ENCODE measurements around the gene NECAP2. TPM values are rescaled to one million over a fixed set of nuclear protein-coding genes. Genes with fewer than 3 reads are reported as not detected.

The NECAP2 gene, protein sequence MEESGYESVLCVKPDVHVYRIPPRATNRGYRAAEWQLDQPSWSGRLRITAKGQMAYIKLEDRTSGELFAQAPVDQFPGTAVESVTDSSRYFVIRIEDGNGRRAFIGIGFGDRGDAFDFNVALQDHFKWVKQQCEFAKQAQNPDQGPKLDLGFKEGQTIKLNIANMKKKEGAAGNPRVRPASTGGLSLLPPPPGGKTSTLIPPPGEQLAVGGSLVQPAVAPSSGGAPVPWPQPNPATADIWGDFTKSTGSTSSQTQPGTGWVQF
- total RNA-seq, result 104 and 110 TPM in 2 replicates

DNA sequence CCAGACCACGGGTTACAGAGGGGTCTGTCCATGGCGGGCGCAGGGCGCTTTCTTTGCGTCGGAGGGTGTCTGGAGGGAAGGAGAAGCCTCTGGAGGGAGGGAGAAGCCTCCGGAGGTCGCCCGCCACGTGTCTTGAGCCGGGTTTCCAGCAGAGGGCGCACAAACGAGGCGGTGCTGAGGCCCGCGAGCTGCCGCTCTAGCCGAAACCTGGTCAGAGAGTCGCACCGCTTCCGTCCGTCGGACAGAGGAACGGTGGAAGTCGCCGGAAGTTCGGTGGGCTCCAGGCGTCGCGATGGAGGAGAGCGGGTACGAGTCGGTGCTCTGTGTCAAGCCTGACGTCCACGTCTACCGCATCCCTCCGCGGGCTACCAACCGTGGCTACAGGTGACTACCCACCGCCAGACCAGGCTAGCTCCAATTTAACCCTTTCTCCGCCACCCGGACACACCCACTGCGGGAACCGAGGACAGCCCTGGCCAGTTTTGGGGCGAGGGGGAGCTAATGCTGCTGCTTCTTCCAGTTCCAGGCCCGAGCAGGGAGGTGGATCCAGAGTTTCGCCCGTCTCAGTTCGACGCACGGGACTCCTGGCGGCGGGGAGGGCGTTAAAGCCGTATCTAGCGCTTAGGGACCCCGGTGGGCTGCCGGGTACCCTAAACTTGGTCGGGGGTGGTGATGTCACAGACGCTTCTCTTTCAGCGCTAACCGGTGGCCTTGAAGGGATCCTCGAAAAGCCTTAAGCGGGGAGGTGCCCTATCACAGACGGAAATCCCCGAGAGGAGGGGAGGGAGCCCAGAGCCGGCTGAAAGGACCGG lies at the start of gene NECAP2:
Gene NECAP2, plus strand, starts transcription at position 255 of the 812 bp plus-strand sequence. Its CDS starts 38 bp downstream, at position 293.
- intact Hi-C loops (cut with micrococcal nuclease), result loop anchor here (1.0 to 2.0 kb wide), 4 partner anchors 20 to 88 kb away; partner anchors contain the start of genes FBXO42 and SZRD1

DNA sequence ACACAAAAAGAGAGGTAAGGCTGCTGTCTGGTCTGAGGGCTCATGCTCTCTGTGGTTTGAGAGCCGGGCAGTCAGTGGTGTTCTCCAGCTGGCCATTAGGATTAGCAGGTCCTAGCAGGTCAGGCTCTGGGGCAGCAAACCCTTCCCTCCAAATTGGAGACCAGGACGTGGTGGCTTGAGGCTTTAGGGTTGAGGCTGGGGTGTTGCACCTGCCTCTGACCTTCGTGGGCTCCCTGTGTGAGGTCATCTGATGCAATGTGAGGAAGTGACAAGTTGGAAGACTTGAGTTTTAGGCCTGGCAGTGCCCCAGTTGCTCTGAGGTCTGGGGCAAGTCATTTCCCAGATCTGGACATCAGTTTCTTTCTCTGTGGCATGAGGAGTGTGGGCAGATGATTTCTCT lies 49.1 kb upstream of the NECAP2 start:
- intact Hi-C loops (cut with micrococcal nuclease), result no loop called here

DNA sequence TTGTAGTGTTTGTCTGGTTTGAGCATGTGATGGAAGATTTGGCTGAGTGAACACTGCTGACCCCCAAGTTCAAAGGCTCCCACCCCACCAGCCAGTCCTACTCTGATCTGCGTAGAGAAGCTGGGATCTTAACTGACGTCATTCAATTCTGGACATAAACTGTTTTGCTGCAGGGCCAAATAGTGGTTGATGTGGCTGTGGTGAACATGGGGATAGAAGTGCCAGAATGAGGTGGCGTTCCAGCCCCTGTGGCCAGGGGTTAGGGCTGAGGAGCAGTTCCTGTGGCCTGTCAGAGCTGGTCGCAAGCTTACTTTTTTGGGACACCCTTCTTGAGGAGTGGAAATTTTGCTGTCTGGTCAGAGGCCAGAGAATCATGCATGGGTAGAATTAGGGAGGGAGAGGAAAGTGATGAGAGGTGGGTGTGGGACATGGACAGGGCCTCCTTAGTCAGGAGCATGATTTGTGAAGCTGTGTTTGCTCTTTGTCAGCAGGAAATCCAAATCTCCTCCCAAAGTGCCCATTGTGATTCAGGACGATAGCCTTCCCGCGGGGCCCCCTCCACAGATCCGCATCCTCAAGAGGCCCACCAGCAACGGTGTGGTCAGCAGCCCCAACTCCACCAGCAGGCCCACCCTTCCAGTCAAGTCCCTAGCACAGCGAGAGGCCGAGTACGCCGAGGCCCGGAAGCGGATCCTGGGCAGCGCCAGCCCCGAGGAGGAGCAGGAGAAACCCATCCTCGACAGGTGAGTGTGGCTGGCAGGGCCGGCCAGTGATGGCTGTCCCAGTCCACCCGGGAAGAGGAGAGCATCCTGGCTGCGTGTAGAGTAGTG lies 47.6 kb upstream of the NECAP2 start:
- intact Hi-C loops (cut with micrococcal nuclease), result no loop called here

DNA sequence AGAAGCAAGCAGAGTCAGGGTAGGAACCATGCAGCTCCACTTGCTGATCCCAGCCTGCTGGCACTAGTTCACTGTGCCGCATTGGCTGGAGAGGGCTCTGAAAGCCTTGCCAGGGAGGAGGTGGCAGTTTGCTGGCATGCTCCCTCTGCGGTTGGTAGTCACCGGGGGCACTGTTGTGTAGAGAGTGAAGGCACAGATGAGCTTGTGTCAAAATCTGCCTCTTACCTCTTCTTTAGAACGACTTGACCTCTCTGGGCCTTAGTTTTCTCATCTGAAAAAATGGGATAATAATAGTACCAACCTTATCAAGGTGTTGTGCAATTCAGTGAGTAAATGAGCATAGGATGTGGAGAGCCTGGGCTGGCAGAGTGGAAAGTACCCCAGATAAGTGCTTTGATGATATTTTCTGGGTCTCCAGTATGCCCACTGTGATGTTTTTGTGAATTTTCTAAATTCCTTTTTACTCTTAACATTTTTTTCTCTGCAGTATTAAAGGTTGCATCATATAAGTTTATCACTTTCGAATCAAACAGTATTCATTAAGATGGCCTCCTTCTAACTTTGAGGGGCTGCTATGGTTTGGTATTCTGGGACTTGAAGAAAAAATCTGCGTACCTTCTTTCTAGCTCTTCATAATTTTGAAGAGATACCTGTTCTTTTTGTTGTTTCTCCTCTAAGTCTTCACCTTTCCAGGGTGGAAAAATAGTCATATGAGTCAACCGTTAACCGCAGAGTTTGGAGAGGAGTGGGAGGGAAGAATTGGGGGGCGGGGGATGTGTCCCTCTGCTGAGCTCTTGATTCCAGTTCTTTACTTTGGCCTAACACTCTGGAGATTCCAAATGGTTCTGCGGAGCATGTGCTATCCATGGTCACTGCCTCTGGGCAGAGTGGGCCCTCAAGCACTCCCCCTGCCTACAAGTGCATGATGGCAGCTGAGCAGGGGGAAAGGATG lies 46.7 kb upstream of the NECAP2 start:
- intact Hi-C loops (cut with micrococcal nuclease), result no loop called here

DNA sequence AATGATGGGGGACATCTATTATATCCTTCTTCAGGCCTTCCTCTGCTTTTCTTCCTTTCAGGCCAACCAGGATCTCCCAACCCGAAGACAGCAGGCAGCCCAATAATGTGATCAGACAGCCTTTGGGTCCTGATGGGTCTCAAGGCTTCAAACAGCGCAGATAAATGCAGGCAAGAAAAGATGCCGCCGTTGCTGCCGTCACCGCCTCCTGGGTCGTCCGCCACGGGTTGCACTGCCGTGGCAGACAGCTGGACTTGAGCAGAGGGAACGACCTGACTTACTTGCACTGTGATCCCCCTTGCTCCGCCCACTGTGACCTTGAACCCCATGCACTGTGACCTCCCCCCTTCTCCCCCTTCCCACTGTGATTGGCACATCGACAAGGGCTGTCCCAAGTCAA lies 45.5 kb upstream of the NECAP2 start:
- intact Hi-C loops (cut with micrococcal nuclease), result no loop called here

DNA sequence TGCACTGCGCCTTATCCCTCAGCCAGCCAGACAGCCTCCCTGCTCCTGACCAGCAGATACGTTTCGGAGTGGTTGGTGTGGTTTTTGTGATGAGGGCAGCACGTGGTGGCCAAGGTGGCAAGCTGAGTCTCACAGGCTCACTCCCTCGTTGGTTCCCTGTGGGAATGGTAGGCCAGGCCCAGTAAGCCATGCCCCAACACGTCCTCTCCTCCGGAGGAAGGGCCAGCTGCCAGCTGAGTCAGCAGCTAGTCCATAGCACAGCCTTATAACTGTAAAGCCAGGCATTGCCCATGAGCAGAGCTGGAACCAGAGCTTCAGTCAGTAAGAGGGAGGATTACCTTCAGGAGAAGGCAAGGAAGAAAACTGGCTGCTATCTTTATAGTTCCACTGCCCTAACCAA lies 43.9 kb upstream of the NECAP2 start:
- intact Hi-C loops (cut with micrococcal nuclease), result no loop called here

DNA sequence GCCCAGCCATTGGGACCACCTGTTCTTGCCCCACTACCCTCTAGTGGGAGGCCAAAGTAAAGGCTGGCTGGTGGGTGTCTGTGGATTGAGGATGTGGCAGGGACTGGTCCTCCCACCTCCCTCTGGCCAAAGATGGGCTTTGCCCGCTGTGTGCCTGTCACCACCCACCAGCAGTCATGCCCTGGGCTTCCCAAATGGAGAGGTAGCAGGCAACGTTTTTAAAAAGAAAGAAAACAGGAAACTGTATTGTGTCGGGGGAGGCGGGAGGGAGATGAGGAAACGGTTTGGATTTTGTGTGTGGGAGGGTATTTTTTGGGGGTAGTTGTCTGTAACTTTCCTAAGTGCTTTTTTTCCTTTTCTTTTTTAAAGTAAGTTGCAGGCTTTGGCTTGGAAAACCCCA lies 43.4 kb upstream of the NECAP2 start:
- intact Hi-C loops (cut with micrococcal nuclease), result no loop called here

DNA sequence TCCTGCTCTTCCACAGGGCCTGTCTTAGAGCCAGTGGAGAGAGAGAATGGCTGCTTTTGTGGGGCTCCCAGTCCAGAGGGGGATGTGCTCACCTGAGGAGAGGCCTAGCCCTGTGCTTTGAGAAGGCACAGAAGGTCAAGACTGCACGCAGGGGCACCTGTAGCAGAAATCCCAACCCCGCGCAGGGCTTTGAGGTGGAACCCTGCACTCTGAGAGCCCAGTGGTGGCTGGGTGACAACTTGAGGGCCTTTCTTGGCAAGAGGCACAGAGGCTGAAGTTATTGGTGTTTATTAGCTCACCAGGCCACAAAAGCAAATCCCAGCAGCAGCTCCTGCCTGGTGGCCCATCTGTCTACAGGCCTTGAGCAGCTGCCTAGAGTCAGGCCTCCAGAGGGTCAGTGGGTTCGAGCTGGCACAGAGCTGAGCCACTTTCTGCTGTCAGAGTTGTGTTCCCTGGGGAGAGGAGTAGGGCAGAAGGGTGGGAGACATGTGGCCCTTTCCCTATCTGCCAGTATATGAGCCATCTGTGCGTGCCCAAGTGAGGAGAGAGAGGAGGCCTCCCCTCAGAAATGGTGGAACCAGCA lies 42.1 kb upstream of the NECAP2 start:
- intact Hi-C loops (cut with micrococcal nuclease), result no loop called here

DNA sequence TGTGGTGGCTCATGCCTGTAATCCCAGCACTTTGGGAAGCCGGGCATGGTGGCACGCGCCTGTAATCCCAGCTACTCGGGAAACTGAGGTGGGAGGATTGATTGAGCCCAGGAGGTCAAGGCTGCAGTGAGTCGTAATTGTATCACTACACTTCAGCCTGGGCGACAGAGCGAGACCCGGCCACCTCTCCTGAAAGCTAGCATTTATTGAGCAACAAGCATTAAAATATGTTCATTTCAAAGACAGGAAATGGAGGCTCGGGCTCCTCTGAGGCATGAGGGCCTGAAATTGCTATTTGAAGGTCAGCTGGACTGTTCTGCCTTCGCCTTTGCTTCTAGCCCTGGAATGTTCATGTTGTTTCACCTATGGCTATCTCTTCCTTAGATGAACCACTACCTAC lies 37.8 kb upstream of the NECAP2 start:
- intact Hi-C loops (cut with micrococcal nuclease), result no loop called here

DNA sequence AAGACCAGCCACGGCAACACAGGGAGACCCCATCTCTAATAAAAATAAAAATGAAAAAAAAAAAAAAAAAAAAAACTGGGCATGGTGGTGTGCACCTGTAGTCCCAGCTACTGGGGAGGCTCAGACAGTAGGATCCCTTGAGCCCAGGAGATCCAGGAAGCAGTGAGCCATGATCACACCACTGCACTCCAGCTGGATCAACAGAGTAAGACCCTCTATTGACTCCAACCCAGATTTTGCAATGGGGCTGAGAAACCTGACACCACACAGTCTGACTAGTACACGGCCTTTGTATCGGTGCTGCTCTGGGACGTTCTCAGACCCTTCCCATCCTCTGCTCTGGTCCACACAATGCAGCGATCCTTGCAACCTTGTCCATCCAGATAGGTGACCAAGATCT lies 35.1 kb upstream of the NECAP2 start:
- intact Hi-C loops (cut with micrococcal nuclease), result no loop called here

DNA sequence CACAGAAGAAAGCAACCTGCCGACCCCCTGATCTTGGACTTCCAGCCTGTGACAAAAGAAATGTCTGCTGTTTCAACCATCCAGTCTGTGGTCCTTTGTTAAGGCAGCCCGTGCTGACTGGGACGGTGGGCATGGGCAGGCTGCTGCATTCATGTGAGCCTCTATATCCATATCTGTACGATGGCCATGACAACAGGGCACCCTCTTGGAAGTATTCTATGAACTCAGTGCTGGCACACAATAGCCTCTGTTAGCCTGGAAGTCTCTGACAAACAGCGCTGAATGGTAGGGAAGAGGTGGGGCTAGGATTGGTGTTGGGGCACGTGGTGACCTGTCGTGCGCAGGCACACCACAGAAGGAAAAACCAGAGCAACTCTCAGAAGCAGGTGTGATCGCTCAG lies 33.7 kb upstream of the NECAP2 start:
- intact Hi-C loops (cut with micrococcal nuclease), result no loop called here

DNA sequence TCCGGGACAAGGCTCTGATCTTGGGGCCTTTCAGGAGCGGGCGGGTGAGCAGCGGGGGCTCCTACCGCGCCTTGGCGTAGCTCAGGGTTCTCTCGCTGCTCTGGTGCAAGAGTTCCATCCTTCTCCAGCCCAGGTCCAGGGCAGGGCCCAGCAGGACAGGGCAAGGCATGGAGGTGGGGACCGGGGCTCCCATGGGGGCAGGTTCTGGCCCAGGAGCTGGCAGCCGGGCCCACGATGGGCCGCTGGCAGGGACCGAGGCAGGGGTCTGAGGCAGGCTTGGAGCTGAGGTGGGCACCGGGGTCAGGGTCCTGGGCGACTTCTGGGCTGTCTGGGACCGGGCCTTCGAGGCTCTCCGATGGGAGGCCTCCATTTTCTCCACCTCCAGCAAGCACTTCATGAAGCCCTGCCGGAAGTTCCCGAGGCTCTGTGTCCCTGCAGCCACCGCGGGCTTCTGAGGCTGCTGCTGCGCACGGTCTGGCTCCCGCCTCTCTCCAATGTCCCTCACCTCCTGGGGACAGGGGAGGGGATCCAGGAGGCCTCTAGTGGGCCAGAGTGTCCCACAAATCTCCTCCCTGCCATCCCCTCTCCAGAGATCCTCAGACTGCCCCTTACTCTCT lies 30.9 kb upstream of the NECAP2 start:
- intact Hi-C loops (cut with micrococcal nuclease), result no loop called here

DNA sequence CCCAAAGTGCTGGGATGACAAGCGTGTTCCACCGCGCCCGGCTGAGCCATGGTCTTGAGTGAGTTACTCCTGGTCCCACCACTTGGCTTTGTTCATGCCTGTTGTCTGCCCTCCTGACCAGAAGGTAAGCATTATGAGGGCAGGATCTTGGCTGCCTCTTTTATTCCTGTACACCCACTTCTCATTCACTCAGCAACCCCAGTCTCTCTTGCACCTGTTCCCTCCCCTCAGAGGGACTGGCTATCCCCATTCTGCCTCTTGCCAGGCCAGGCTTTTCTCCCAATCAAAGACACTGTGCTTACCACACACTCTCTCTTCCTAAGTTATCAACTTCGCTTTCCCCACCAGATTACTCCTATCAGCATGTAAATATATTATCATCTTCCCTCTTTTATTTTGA lies 29.7 kb upstream of the NECAP2 start:
- intact Hi-C loops (cut with micrococcal nuclease), result no loop called here

DNA sequence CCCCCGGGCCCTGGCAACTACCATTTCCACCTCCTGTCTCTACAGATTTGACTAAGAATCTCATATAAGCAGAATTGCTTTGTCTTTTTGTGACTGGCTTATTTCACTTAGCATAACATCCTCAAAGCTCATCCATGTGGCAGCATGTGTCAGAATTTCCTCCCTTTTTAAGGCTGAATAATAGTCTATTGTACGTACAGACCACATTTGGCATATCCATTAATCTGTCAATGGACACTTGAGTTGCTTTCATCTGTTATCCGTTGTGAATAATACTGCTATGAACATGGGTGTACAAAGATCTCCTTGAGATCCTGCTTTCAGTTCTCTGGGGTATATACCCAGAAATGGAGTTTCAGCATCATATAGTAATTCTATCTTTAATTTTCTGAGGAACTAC lies 27.3 kb upstream of the NECAP2 start:
- intact Hi-C loops (cut with micrococcal nuclease), result no loop called here

DNA sequence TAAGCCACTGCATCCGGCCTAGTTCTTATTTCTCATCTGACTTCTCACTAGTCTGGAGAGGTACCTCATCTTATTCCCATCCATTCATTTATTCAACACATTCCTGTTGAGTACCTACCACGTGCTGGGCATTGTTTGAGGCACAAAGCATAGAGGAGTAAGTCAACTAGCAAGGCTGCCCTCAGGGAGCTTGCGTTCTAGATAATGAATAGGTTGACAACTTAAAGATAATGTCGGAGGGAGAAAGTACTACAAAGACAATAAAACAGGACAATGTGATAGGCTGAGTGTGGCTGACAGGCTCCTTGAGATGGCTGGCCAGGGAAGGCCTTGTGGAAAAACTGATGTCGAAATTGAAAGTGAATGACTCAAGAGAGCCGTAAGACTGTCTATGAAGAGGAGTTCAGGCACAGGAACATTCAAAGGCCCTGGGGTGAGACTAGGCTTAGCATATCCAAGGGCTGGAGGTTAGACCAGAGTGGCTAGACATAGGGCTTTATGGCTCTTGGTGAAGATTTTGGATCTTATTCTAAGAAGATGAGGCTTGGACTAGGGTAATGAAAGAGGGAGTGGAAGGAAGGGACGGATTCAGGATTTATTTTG lies 21.6 kb upstream of the NECAP2 start:
- intact Hi-C loops (cut with micrococcal nuclease), result no loop called here

DNA sequence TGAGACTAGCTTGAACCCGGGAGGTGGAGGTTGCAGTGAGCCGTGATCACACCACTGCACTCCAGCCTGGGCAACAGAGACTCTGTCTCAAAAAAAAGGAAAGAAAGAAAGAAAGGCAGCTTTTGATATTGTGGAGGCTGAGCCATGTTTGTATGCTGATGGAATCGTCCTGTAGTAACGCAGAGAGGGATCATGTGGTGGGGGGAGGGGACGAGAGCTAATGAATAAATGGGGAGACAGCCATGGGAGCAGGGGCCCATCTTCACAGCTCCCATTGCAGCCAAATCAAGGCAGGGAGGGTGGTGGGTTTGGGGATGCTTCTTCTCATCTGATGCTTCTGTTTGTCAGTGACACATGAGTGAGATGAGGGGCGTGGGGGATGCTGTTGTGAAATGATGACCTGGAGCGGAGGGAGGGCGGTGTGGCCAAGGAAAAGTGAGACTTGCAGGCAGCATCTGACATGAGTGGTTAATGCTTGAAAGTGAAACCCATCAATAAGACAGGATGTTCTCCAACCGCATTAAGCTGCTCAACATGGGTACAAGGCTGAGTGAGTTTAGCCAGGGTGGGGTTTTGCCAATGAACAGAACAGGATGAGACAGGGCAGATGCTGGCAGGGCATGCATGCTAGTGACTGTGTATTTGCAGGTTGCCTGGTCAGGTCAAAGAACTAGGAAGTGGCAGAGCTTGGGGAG lies 20.0 kb upstream of the NECAP2 start:
- intact Hi-C loops (cut with micrococcal nuclease), result loop anchor here (1.0 kb wide), 2 partner anchors 20 to 53 kb away; partner anchors contain the start of genes NECAP2 and SZRD1

DNA sequence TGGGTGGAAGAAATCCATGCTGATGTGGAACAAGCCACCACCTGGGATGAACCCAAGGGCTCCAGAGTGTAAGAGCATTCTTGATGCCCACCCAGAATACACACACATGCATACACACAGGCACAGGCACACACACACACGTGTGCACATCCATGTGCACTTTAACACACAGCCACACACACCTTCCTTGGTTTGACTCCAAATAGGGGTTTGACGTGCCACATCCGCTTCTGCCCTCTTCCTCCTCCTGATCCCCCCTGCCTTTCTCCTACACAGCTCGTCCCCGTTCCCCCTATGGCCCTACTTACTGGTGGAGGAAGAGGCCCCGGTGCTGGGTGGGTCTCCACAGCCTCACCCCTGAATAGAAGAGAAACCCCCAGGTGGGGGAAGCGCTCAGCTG lies 19.3 kb upstream of the NECAP2 start:
- intact Hi-C loops (cut with micrococcal nuclease), result loop anchor here (1.0 kb wide), 1 partner anchor 54 kb away; the partner anchor contains the start of gene SZRD1

DNA sequence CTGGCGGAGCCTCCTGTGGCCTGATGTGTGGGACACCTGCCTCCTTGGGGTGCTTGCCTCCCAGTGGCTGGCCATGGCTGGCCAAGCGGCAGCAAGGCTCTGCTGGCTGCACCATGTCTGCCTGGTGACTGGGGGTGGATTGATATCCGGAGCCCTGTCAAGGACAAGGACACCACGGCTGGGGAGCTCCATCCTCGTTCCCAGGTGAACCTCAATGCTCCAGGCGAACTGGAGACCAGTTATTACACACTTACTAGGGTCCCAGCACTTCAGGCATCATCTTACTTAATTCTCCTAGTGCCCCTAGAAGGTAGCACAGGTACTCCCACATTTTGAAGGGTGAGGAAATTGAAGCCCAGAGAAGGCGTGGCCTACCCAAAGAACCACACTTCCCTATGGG lies 18.5 kb upstream of the NECAP2 start:
- intact Hi-C loops (cut with micrococcal nuclease), result no loop called here
